ENCODE measurements around the gene GRIA2. TPM values are rescaled to one million over a fixed set of nuclear protein-coding genes. Genes with fewer than 3 reads are reported as not detected.
A peak's percentile ranks its signal among the peaks of the same experiment; 100 is the strongest.

Gene GRIA2
- total RNA-seq, 1 donor from 2014 or later, result 0.49 TPM

DNA sequence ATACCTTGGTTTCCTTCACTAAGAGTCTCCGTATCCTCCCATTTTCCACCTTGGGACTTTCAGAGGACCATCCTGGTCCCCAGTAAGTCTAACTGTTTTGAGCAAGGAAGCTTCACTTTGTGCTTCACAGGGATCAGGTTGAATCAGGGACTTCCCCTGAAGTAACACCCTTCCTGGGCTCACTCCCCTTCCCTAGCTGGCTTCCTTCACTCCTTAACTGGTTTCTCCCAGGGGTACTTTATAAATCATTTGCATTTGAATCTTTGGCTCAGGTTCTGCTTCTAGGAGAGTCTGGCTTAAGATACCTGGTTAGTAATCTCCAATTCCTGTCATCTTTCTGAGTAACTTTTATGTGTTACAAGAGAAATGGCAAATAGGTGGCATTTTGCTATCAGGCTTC lies 24.5 kb upstream of the GRIA2 start:
- H3K27me3 ChIP-seq, result no peaks in the 10 kb centered on the region
- intact Hi-C loops (cut with DNase I), result no loop called here
- DNase-seq (ENCODE audit: extremely low spot score in 2 of 2), result no peak
- TF ChIP-seq CTCF (IDR thresholded peaks at IDR 0.05), result no peak
- no peak for TF ChIP-seq POLR2AphosphoS5 (IDR thresholded peaks at IDR 0.05; ENCODE audit: insufficient read depth in 1 of 2, low read depth in 1 of 2)
- no peak for TF ChIP-seq POLR2A (IDR thresholded peaks at IDR 0.05)
- H3K4me1 ChIP-seq, result no peaks in the 10 kb centered on the region
- no peak overlapping the region for H3K27ac ChIP-seq
- H3K9me3 ChIP-seq, result no peaks in the 10 kb centered on the region
- H3K4me3 ChIP-seq, result no peak overlapping the region
- H3K36me3 ChIP-seq, result no peaks in the 10 kb centered on the region

- Histone ChIP-seq H3K27ac (no peak overlapping the region), H3K9me3 (no peaks in the 10 kb centered on the region), H3K36me3 (no peaks in the 10 kb centered on the region), H3K4me1 (no peaks in the 10 kb centered on the region), H3K4me3 (no peak overlapping the region), H3K27me3 (no peaks in the 10 kb centered on the region)
- no peak for DNase-seq (ENCODE audit: extremely low spot score in 2 of 2)
- intact Hi-C loops (cut with DNase I), result no loop called here
- TF ChIP-seq CTCF (IDR thresholded peaks at IDR 0.05), result no peak
- no peak for TF ChIP-seq POLR2A (IDR thresholded peaks at IDR 0.05)
- TF ChIP-seq POLR2AphosphoS5 (IDR thresholded peaks at IDR 0.05; ENCODE audit: insufficient read depth in 1 of 2, low read depth in 1 of 2), result no peak
Observed at GRCh38 chr4:157204634-157205244, 15.8 kb upstream of the GRIA2 start.

DNA sequence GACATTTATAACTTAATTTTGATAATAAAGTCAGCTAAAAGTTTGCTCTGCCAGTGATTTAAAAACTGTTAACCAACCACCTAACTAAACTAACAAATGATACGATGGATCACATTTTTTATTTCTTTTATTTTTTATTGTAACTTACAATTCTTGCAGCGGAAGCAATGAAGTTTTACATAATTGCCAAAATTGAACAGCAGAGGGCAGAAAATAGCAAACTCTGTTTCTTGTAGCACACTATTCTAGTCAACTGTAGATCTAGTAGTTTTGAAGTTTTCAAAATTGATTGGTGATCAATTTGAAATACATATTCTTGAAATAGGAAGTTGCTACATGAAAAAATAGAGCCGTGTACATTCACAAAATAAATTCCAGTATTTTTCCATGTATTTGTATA lies 2.8 kb upstream of the GRIA2 start:
- Histone ChIP-seq H3K27ac (no peak overlapping the region), H3K4me3 (no peak overlapping the region), H3K36me3 (no peaks in the 10 kb centered on the region), H3K4me1 (peaks cover 11% of the 10 kb centered on the region), H3K9me3 (no peaks in the 10 kb centered on the region), H3K27me3 (peaks cover 10% of the 10 kb centered on the region)
- TF ChIP-seq POLR2AphosphoS5 (IDR thresholded peaks at IDR 0.05; ENCODE audit: insufficient read depth in 1 of 2, low read depth in 1 of 2), result no peak
- no peak for TF ChIP-seq POLR2A (IDR thresholded peaks at IDR 0.05)
- TF ChIP-seq CTCF (IDR thresholded peaks at IDR 0.05), result no peak
- DNase-seq (ENCODE audit: extremely low spot score in 2 of 2), result no peak
- intact Hi-C loops (cut with DNase I), result loop anchor here (10.0 kb wide), 1 partner anchor 767 kb away; no protein-coding TSS in a partner anchor

GRCh38 chr4:157219711-157220370 lies 687 bp upstream of the GRIA2 start:
- intact Hi-C loops (cut with DNase I), result loop anchor here (10.0 kb wide), 1 partner anchor 765 kb away; no protein-coding TSS in a partner anchor
- Histone ChIP-seq H3K27me3 (peaks cover 13% of the 10 kb centered on the region), H3K36me3 (no peaks in the 10 kb centered on the region), H3K9me3 (no peaks in the 10 kb centered on the region), H3K4me3 (peak overlapping the region in 1 of 2 donors; percentile 37), H3K27ac (no peak overlapping the region), H3K4me1 (peaks cover 12% of the 10 kb centered on the region)
- no peak for DNase-seq (ENCODE audit: extremely low spot score in 2 of 2)
- TF ChIP-seq POLR2AphosphoS5 (IDR thresholded peaks at IDR 0.05; ENCODE audit: insufficient read depth in 1 of 2, low read depth in 1 of 2) (no peak), CTCF (IDR thresholded peaks at IDR 0.05) (no peak), POLR2A (IDR thresholded peaks at IDR 0.05) (no peak)

DNA sequence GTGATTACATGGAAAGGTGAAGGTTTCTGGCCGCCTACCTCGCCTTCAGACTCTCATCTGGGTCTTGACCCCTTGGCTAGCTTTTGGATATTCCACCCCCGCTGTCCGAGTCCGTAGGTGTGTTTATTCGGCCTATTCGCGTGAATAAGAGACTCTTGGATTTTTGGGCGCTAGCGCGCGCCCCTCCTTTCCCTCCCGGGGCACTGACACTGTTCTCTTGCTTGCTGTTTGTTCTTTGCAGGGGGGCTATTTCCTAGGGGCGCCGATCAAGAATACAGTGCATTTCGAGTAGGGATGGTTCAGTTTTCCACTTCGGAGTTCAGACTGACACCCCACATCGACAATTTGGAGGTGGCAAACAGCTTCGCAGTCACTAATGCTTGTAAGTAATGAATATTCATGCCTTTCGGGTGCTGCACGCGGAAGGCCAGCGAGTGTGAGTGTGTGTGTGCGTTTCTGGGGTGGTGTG lies 932 bp downstream of the GRIA2 start:
- Histone ChIP-seq H3K27ac (no peak overlapping the region), H3K4me1 (peaks cover 12% of the 10 kb centered on the region), H3K9me3 (no peaks in the 10 kb centered on the region), H3K4me3 (no peak overlapping the region), H3K27me3 (peaks cover 13% of the 10 kb centered on the region), H3K36me3 (no peaks in the 10 kb centered on the region)
- TF ChIP-seq POLR2A (IDR thresholded peaks at IDR 0.05), result no peak
- TF ChIP-seq CTCF (IDR thresholded peaks at IDR 0.05), result no peak
- no peak for TF ChIP-seq POLR2AphosphoS5 (IDR thresholded peaks at IDR 0.05; ENCODE audit: insufficient read depth in 1 of 2, low read depth in 1 of 2)
- intact Hi-C loops (cut with DNase I), result no loop called here
- no peak for DNase-seq (ENCODE audit: extremely low spot score in 2 of 2)

Data from vagina (tissue), 2 donors.